ENCODE results near the gene KNCN.

The KNCN gene

DNA sequence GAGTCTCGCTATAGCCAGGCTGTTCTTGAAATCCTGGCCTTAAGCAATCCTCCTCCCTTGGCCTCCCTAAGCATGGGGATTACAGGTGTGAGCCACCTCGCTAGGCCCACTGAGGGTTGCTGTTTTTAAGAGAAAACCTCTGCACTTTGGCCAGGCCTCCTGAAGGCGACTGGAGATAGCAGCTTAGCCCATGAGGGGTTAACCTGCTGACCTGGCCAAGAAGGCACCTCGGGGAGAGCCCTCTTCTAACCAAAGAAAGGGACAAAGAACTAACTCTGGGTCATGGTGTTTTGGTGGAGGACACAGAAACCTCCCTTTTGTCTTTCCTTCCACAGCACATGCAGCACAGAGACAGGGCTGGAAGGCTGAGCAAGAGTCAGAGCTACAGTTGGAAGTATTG, 17.7 kb upstream of the KNCN start:
- no peaks in the 10 kb centered on the region for H3K79me2 ChIP-seq (ENCODE audit: low read length)
- no peaks in the 10 kb centered on the region for H3K4me1 ChIP-seq (ENCODE audit: low read length)
- no peak overlapping the region for H3K27ac ChIP-seq (ENCODE audit: low read length)
- no peak overlapping the region for H3K9ac ChIP-seq (ENCODE audit: low read length)
- H3K4me3 ChIP-seq (ENCODE audit: low read length) = no peak overlapping the region
- H3K27me3 ChIP-seq (ENCODE audit: low read depth, low read length) = no peaks in the 10 kb centered on the region
- H3K9me3 ChIP-seq (ENCODE audit: insufficient read depth, low read length) = no peaks in the 10 kb centered on the region
- no peaks in the 10 kb centered on the region for H4K20me1 ChIP-seq (ENCODE audit: insufficient read depth, low read length)
- H3K36me3 ChIP-seq (replicated peaks; ENCODE audit: low read depth, low read length) = no peaks in the 10 kb centered on the region
- no peak overlapping the region for H2AFZ ChIP-seq (ENCODE audit: low read depth, low read length)
- no peak for TF ChIP-seq EZH2phosphoT487 (IDR thresholded peaks at IDR 0.05; ENCODE audit: low read depth)
- TF ChIP-seq, protein P1, sequence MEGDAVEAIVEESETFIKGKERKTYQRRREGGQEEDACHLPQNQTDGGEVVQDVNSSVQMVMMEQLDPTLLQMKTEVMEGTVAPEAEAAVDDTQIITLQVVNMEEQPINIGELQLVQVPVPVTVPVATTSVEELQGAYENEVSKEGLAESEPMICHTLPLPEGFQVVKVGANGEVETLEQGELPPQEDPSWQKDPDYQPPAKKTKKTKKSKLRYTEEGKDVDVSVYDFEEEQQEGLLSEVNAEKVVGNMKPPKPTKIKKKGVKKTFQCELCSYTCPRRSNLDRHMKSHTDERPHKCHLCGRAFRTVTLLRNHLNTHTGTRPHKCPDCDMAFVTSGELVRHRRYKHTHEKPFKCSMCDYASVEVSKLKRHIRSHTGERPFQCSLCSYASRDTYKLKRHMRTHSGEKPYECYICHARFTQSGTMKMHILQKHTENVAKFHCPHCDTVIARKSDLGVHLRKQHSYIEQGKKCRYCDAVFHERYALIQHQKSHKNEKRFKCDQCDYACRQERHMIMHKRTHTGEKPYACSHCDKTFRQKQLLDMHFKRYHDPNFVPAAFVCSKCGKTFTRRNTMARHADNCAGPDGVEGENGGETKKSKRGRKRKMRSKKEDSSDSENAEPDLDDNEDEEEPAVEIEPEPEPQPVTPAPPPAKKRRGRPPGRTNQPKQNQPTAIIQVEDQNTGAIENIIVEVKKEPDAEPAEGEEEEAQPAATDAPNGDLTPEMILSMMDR (IDR thresholded peaks at IDR 0.05; ENCODE audit: low read depth, low read length) = no peak
- H3K4me2 ChIP-seq (ENCODE audit: low read length) = no peak overlapping the region

DNA sequence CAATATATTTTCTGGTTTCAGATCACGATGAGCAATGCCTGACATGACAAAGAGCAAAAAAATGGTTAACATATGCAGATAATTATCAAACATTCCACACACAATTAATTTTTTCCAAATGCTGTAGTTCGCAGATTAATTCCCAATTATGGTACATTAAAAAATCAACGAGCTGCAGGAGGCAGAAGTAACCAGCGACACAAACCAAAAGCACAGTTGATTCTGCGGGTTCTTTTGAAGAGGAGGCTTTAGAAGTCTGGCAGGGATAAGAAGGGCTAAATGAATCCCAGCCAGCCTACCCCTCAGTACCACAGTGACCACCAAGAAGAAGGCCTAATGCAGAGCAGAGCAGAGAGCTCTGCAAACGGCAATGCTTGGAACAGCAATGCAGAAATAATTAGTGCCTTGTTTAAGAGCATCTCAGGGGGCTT, 17.0 kb upstream of the KNCN start:
- Histone ChIP-seq H3K27ac (ENCODE audit: low read length) (no peak overlapping the region), H3K4me3 (ENCODE audit: low read length) (no peak overlapping the region), H3K79me2 (ENCODE audit: low read length) (no peaks in the 10 kb centered on the region), H3K36me3 (replicated peaks; ENCODE audit: low read depth, low read length) (no peaks in the 10 kb centered on the region), H2AFZ (ENCODE audit: low read depth, low read length) (no peak overlapping the region), H3K4me1 (ENCODE audit: low read length) (no peaks in the 10 kb centered on the region), H3K9ac (ENCODE audit: low read length) (no peak overlapping the region), H3K9me3 (ENCODE audit: insufficient read depth, low read length) (no peaks in the 10 kb centered on the region), H3K4me2 (ENCODE audit: low read length) (no peak overlapping the region), H3K27me3 (ENCODE audit: low read depth, low read length) (no peaks in the 10 kb centered on the region), H4K20me1 (ENCODE audit: insufficient read depth, low read length) (no peaks in the 10 kb centered on the region)
- TF ChIP-seq, protein P1 (IDR thresholded peaks at IDR 0.05; ENCODE audit: low read depth, low read length) = no peak
- TF ChIP-seq EZH2phosphoT487 (IDR thresholded peaks at IDR 0.05; ENCODE audit: low read depth) = no peak

DNA sequence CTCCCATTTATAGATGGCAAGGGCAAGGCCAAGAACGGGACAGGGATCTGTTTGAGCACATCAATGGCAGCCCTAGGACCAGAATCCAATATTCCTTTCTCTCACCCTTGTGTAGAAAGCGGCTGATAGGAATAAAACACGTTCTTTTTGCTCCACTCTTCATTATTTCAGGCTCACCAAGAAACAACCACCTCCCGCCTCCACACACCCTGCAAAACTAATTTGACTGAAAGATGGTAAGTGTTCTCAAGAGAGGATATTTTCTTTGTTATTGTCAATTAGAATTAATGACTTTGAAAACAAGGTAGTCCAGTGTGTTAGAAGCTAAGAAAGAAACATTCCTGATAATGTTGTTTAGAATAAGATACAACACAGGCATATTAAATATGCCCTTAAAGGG, 11.9 kb upstream of the KNCN start:
- Histone ChIP-seq H3K4me3 (ENCODE audit: low read length) (no peak overlapping the region), H3K9me3 (ENCODE audit: insufficient read depth, low read length) (no peaks in the 10 kb centered on the region), H2AFZ (ENCODE audit: low read depth, low read length) (no peak overlapping the region), H3K4me2 (ENCODE audit: low read length) (no peak overlapping the region), H3K27me3 (ENCODE audit: low read depth, low read length) (no peaks in the 10 kb centered on the region), H3K36me3 (replicated peaks; ENCODE audit: low read depth, low read length) (no peaks in the 10 kb centered on the region), H3K4me1 (ENCODE audit: low read length) (no peaks in the 10 kb centered on the region), H3K79me2 (ENCODE audit: low read length) (no peaks in the 10 kb centered on the region), H4K20me1 (ENCODE audit: insufficient read depth, low read length) (no peaks in the 10 kb centered on the region), H3K27ac (ENCODE audit: low read length) (no peak overlapping the region), H3K9ac (ENCODE audit: low read length) (no peak overlapping the region)
- TF ChIP-seq, protein P1 (IDR thresholded peaks at IDR 0.05; ENCODE audit: low read depth, low read length) = no peak
- no peak for TF ChIP-seq EZH2phosphoT487 (IDR thresholded peaks at IDR 0.05; ENCODE audit: low read depth)

DNA sequence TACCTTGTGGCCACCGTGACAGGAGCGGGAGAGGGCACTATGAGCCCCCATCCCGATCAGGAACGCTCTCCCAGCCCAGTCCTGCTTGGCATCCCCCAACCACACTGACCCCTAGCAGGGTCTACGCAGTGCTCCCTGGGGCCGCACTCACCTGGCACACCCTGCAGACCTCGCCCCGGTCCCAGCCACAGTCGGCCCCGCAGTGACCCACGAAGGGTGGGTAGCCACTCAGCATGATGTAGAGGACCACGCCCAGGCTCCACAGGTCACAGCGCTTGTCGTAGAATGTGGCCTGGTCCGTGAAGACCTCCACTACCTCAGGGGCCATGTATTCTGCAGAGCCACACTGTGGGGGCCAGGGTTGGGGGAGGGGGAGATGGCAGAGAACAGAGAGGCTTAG, 11.1 kb upstream of the KNCN start:
- Histone ChIP-seq H3K4me3 (ENCODE audit: low read length) (no peak overlapping the region), H3K36me3 (replicated peaks; ENCODE audit: low read depth, low read length) (no peaks in the 10 kb centered on the region), H3K4me1 (ENCODE audit: low read length) (no peaks in the 10 kb centered on the region), H3K9me3 (ENCODE audit: insufficient read depth, low read length) (no peaks in the 10 kb centered on the region), H3K79me2 (ENCODE audit: low read length) (no peaks in the 10 kb centered on the region), H4K20me1 (ENCODE audit: insufficient read depth, low read length) (no peaks in the 10 kb centered on the region), H3K27ac (ENCODE audit: low read length) (no peak overlapping the region), H3K4me2 (ENCODE audit: low read length) (no peak overlapping the region), H2AFZ (ENCODE audit: low read depth, low read length) (no peak overlapping the region), H3K27me3 (ENCODE audit: low read depth, low read length) (no peaks in the 10 kb centered on the region), H3K9ac (ENCODE audit: low read length) (no peak overlapping the region)
- TF ChIP-seq EZH2phosphoT487 (IDR thresholded peaks at IDR 0.05; ENCODE audit: low read depth) = no peak
- TF ChIP-seq, protein P1 (IDR thresholded peaks at IDR 0.05; ENCODE audit: low read depth, low read length) = no peak
